ENCODE measurements around the gene FCF1.
"Not testable (repeated sequence)": the region's sequence is repeated elsewhere in the genome, so short reads cannot be mapped to it uniquely, and the experiment has no call there.

The FCF1 gene

GRCh38 chr14:74702293-74702692 is 10.7 kb upstream of the FCF1 start:
- no peak for DNase-seq

GRCh38 chr14:74703043-74703442 is 9.9 kb upstream of the FCF1 start:
- no peak for DNase-seq

GRCh38 chr14:74704656-74705055 is 8.3 kb upstream of the FCF1 start:
- no peak for DNase-seq

GRCh38 chr14:74705613-74706500 is 7.1 kb upstream of the FCF1 start:
- DNase-seq, result no peak

GRCh38 chr14:74710480-74710879 is 2.5 kb upstream of the FCF1 start:
- no peak for DNase-seq

- DNase-seq, result no peak
Observed at GRCh38 chr14:74711651-74712050, 1.3 kb upstream of the FCF1 start.

- DNase-seq, result no peak
Observed at GRCh38 chr14:74713395-74713735, 421 bp downstream of the FCF1 start.

GRCh38 chr14:74720526-74720925 is 7.6 kb downstream of the FCF1 start:
- DNase-seq, result no peak

- DNase-seq, result no peak
Observed at GRCh38 chr14:74723134-74723533, 10.2 kb downstream of the FCF1 start.

GRCh38 chr14:74732387-74732786 is 19.4 kb downstream of the FCF1 start:
- DNase-seq, result no peak

- no peak for DNase-seq
Observed at GRCh38 chr14:74733221-74733620, 20.3 kb downstream of the FCF1 start.

GRCh38 chr14:74735125-74735524 is 22.2 kb downstream of the FCF1 start:
- no peak for DNase-seq

GRCh38 chr14:74737753-74738325 is 24.9 kb downstream of the FCF1 start:
- no peak for DNase-seq

GRCh38 chr14:74739293-74740030 is 26.5 kb downstream of the FCF1 start:
- DNase-seq, result no peak

GRCh38 chr14:74747237-74747636 is 34.3 kb downstream of the FCF1 start:
- no peak for DNase-seq

GRCh38 chr14:74754157-74754556 is 41.2 kb downstream of the FCF1 start:
- no peak for DNase-seq

GRCh38 chr14:74754899-74755298 is 42.0 kb downstream of the FCF1 start:
- DNase-seq, result no peak

GRCh38 chr14:74756326-74756725 is 43.4 kb downstream of the FCF1 start:
- no peak for DNase-seq

GRCh38 chr14:74758505-74758904 is 45.6 kb downstream of the FCF1 start:
- not testable (repeated sequence) for DNase-seq

- DNase-seq, result peak; percentile 87
Observed at GRCh38 chr14:74762917-74763802, 50.2 kb downstream of the FCF1 start, which contains the start of gene YLPM1. YLPM1 (plus strand) TSS chr14:74763316; CDS start chr14:74763490, 174 bp downstream.

- DNase-seq, result peak; percentile 3
Observed at GRCh38 chr14:74763803-74764531, 51.0 kb downstream of the FCF1 start.

GRCh38 chr14:74765721-74766120 is 52.8 kb downstream of the FCF1 start:
- DNase-seq, result no peak

Measured in stimulated activated CD4-positive, alpha-beta T cell treated with anti-CD3 and anti-CD28 coated beads, Interleukin-4, amount 100 ng/mL, for 1 hour (primary cell).